Measurements from ENCODE around the gene ATXN1.

The ATXN1 gene

DNA sequence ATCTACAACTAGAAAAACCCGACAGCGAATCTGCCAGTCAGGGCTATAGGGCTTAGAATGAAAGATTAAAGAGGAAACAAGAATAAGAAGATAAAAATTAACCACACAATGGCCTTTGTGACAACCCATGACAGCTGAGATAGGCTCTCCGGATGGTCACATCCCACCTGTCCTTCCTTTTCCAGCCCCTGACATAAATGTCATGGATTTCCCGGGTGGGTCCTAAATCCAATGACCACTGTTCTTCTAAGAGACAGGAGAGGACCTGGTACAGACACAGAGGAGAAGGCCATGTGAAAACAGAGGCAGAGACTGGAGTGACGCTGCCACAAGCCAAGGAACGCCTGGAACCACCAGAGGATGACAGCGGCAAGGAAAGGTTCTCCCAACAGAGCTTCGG, 41.8 kb downstream of the ATXN1 start:
- TF ChIP-seq, protein P1, sequence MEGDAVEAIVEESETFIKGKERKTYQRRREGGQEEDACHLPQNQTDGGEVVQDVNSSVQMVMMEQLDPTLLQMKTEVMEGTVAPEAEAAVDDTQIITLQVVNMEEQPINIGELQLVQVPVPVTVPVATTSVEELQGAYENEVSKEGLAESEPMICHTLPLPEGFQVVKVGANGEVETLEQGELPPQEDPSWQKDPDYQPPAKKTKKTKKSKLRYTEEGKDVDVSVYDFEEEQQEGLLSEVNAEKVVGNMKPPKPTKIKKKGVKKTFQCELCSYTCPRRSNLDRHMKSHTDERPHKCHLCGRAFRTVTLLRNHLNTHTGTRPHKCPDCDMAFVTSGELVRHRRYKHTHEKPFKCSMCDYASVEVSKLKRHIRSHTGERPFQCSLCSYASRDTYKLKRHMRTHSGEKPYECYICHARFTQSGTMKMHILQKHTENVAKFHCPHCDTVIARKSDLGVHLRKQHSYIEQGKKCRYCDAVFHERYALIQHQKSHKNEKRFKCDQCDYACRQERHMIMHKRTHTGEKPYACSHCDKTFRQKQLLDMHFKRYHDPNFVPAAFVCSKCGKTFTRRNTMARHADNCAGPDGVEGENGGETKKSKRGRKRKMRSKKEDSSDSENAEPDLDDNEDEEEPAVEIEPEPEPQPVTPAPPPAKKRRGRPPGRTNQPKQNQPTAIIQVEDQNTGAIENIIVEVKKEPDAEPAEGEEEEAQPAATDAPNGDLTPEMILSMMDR (IDR thresholded peaks at IDR 0.05; ENCODE audit: low read depth, low read length) = no peak
- no peak overlapping the region for H3K4me3 ChIP-seq (ENCODE audit: low read depth, low read length)

DNA sequence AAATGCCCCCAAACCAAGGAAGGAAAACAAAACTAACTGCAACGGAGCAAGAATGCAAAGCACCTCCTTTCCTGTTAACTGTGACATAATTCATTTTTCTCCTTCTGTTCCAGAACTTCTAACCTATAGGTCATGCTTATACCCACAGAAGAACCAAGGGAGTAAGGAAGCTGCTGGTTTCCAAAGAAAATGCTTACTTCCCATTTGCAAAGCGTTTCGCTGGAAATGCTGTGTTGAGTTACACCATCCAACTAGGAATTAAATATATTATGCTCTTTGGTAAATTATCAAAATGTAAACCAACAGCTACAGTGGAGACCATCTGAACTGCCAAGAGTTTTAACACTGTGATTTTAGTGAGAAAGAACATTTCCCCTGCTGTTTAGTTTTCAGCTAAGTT, 42.9 kb downstream of the ATXN1 start:
- TF ChIP-seq, protein P1 (IDR thresholded peaks at IDR 0.05; ENCODE audit: low read depth, low read length) = no peak
- H3K4me3 ChIP-seq (ENCODE audit: low read depth, low read length) = no peak overlapping the region

DNA sequence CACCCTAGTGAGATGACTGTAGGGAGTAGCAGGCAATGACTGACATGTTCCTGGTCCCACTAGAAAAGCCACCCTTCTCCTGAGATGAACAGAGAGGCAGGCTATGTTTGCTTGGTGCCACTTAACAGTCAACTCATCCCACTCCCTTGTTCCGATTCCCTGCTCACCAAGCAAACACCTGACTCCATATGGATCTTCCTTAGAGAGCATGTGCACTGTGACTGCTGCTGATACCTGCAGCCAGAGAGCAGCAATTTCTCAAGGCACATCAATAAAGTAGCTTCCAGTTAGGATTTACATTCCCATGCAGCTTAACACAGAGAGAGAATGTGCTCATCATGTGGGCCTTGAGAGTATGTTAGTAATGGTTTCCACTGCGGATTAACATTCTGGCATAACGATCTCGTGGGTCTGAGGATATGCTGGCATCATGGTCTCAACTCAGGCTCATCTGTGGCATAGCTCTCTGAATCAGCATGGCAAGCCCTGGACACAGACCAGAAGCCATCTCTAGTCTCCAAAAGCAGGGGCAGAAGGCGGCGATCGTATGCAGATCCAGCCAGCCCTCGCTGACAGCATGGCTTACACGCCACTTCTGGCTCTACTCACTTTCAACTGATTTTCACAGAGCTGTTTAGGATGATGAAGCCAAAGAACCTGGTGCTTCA, 43.9 kb downstream of the ATXN1 start:
- H3K4me3 ChIP-seq (ENCODE audit: low read depth, low read length) = no peak overlapping the region
- TF ChIP-seq, protein P1 (IDR thresholded peaks at IDR 0.05; ENCODE audit: low read depth, low read length) = no peak

DNA sequence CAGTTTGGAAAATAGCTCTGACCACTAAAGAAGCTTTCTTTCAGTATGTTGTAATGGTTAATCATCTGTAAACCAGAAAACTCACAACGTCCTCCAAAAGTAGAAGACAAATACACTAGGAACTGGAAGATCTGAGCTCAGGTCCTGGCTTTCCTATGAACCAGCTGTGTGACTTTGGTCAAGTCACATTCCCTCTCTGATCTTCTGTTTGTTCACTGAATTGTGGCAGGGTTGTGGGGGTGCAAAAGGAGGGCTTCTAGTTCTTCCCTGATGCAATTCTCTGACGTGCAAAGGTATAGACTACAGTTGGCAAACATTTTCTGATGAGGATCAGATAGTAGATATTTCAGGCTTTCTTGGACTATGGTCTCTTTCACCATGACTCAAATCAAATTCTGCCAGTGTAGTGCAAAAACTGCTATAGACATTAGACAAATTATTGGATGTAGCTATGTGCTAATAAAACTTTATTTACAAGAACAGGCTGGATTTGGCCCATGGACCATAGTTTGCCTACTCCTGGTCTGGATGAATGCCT, 44.9 kb downstream of the ATXN1 start:
- TF ChIP-seq, protein P1 (IDR thresholded peaks at IDR 0.05; ENCODE audit: low read depth, low read length) = no peak
- no peak overlapping the region for H3K4me3 ChIP-seq (ENCODE audit: low read depth, low read length)

DNA sequence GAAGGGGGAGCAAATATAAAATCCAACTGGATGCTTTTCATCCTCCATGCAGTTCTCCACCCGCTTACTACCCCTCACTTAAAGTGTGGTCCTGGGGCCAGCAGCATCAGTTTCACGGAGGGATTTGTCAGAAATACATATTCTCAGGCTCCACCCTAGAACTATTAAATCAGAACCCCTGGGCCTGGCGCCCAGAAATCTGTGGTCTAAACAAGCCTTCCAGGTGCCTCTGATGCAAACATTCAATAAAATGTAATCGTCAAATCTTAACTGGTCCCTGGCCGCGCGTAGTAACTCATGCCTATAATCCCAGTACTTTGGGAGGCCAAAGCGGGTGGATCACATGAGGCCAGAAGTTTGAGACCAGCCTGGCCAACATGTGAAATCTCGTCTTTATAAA, 47.7 kb downstream of the ATXN1 start:
- TF ChIP-seq, protein P1 (IDR thresholded peaks at IDR 0.05; ENCODE audit: low read depth, low read length) = no peak
- H3K4me3 ChIP-seq (ENCODE audit: low read depth, low read length) = no peak overlapping the region

DNA sequence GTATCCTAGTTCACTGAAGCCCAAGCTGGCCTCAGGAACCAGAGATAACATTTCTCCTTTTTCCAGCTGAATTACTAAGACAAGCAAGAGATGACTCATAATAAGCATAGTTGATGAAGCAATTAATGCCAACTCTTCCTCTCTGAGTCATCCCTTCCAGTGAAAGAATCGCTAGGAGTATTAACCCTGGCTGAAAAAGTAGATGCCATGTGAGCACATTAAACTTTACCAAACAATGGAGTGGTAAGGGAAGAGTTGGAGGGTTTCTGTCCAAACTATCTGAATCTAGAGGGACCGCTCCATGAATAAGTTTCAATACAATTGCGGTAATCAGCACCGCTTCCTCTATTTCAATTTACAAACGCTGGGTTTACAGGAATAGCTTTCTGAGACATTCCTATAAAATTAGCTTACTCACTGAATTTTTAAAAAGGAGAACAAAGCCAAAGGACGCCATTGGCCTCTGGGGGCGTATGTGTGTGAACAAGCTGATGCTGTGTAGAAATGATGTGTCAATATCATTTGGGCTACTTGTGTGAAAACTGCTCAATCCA, 48.3 kb downstream of the ATXN1 start:
- H3K4me3 ChIP-seq (ENCODE audit: low read depth, low read length) = peak overlapping the region; percentile 20
- TF ChIP-seq, protein P1 (IDR thresholded peaks at IDR 0.05; ENCODE audit: low read depth, low read length) = no peak

DNA sequence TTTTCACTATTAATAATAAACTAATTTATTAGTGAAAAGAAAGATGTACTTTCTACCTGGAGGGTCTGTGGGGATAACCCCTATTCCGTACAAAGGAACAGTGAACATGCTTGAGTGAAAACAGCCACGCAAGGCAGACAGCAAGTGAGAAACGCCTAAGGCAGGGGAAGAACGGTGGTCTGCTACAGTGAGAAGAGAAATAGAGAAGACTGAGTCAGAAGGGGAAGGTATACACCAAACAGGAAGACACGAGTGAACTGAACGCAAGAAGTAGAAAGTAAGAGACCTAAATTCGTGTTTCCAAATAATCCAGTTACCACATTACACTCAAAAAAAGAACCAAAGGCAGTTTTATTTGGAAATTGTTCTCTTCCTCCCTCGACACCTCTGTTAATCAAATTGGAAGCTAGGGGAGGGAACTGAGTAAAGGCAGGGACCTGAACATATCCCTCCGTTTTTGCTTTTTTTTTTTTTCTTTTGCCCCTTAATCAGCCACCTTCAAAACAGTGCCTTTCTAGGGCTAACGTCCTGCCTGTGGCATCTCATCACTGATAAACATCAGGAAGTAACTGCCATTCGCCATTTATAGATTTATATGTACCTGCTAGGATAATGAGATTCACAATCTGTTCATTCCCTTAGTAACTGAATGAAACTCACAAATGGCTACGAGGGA, 48.9 kb downstream of the ATXN1 start:
- peak overlapping the region; percentile 20 for H3K4me3 ChIP-seq (ENCODE audit: low read depth, low read length)

More for the DNA sequence above, 48.9 kb downstream of the ATXN1 start:
- TF ChIP-seq, protein P1 (IDR thresholded peaks at IDR 0.05; ENCODE audit: low read depth, low read length) = no peak
